Activated CD8-positive, alpha-beta memory T cell treated with anti-CD3 and anti-CD28 coated beads, Interleukin-2, amount 50 U/mL, for 1 hour (primary cell): ENCODE measurements around the gene CMBL.
"Not testable (repeated sequence)": the region's sequence is repeated elsewhere in the genome, so short reads cannot be mapped to it uniquely, and the experiment has no call there.

Experiments used
- DNase-seq: peaks from one replicate; pipeline ENCODE4 v3.0.0-alpha.2; 2020; ENCODE audit errors: extremely low read depth

Gene CMBL

GRCh38 chr5:10257870-10258269 lies 49.8 kb downstream of the CMBL start:
- DNase-seq, result no peak

GRCh38 chr5:10254686-10255085 lies 53.0 kb downstream of the CMBL start:
- DNase-seq, result no peak

GRCh38 chr5:10253390-10253789 lies 54.3 kb downstream of the CMBL start:
- DNase-seq, result no peak

GRCh38 chr5:10251405-10251804 lies 56.3 kb downstream of the CMBL start:
- no peak for DNase-seq

DNA sequence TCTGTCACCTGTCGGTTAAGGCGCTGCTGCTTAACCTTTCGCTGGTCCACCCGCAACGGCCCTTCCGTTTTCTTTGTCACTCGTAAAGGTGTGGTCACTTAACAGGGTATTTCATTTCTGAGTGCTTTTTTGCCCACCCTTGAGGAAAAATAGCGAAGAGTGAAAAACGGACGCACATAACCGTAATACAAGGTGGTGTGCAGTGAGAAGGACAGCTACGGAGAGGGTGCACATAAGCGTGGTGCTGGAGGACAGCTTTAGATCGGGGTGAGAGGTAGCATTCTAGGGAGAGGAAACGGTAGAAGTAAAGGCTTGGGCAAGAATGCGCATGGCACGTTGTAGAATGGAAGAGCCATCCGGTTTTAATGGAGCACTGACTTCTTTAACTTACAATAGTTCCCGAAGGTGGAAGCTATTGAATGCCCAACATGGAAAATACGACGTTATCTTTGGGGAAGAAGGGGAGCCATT lies 56.9 kb downstream of the CMBL start:
- DNase-seq, result no peak

DNA sequence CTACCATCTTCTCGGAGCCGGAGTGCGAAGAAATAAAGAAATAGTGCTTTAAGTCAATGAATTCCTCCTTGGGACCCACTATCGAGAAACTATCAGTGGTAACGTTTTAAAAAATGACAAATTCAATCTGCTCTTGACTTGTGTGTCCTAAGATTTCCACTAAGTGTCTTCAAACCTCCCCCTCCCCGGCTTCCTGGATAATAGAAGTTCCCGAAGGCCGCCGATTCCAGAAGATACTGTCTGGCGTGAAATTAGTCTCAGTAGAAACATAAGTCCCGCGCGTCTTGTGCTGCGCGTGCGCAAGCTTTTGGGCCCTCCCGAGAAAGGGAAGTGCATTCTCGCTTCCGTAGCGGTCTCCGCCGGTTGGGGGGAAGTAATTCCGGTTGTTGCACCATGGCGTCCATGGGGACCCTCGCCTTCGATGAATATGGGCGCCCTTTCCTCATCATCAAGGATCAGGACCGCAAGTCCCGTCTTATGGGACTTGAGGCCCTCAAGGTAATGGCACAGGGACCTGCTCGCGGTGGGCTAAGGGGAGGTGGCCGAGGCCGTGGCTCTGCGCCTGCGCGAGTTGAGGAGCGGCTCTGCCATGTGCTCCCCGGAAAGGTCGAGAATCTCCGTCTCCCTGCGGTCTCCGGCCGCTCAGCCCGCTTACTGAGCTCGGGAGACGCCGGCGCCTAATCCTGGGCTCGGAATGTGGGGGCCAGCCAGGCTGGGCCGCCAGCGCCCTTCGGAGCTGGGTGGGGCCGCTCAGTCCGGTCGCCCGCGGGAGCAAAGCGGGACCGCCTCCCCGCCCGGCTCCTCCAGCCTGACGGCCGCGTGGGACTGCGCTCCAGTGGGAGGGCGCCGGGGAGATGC lies 57.5 kb downstream of the CMBL start, which contains the start of gene CCT5:
Gene CCT5, plus strand, starts transcription at position 333 of the 858 bp plus-strand sequence. Its CDS starts 61 bp downstream, at position 394.
- peak; percentile 82 for DNase-seq

DNA sequence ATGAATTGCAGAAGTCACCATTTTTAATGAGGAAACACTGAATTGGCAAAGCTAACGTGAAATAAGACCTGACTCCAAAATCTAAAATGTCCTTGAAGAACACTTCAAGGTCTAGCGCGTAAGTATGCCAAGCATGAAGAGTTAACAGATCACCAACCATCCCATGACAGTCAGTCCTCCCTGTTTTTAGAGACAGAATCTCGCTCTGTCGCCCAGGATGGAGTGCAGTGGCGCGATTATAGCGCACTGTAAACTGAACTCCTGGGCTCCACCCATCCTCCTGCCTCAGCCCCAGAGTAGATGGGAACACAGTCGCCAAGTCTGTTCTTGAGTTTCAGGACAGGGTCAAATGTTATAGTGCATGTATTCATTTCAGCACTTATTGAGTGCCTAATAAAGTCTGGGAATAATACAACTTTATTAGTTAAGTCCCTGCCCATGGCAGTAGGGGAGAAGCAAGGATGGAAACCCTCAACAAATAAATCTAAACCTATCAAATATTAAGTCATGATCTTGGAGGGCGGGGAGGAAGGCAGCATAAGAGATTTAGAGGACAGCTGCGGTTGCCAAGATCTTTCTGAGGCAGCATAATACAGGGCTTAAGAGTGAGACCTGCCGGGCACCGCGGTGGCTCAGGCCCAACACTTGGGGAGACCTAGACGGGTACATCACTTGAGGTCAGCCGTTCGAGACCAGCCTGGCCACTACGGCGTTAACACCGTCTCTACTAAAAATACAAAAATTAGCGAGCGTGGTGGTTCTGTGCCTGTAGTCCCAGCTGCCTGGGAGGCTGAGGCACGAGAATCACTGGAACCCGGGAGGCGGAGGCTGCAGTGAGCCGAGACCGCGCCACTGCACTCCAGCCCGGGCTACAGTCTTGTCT lies 59.1 kb downstream of the CMBL start:
- DNase-seq, result no peak

DNA sequence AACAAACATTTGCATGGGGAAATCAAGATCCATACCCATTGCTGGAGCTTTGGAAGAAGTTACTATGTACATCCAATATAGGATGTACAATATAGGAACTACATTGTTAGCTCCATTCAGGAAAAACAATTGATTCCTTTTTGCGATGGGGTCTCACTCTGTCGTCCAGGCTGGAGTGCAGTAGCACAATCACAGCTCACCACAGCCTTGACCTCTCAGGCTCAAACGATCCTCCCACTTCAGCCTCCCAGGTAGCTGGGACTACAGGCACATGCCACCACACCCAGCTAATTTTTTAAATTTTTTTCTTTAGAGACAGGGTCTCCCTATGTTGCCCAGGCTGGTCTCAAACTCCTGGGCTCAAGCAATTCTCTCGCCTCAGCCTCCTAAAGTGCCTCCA lies 60.5 kb downstream of the CMBL start:
- DNase-seq, result not testable (repeated sequence)

DNA sequence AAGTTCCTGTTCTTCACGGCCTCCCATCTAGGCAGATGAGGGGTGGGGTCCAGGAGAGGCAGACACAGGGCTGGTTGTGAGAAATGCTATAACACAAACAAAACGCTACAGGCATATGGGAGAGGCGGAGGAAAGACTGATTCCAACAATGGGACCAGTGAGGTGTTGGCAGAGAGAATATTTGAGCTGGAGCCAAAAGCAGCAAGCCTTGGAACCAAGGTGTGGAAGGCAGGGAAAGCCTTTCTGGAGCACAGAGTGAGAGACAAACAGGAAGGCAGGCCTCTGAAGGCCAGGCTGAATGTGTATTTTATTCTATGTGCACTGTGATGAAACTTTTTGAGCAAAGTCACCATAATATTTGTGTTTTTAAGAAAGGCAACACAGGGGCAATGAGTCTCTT lies 60.9 kb downstream of the CMBL start:
- no peak for DNase-seq

DNA sequence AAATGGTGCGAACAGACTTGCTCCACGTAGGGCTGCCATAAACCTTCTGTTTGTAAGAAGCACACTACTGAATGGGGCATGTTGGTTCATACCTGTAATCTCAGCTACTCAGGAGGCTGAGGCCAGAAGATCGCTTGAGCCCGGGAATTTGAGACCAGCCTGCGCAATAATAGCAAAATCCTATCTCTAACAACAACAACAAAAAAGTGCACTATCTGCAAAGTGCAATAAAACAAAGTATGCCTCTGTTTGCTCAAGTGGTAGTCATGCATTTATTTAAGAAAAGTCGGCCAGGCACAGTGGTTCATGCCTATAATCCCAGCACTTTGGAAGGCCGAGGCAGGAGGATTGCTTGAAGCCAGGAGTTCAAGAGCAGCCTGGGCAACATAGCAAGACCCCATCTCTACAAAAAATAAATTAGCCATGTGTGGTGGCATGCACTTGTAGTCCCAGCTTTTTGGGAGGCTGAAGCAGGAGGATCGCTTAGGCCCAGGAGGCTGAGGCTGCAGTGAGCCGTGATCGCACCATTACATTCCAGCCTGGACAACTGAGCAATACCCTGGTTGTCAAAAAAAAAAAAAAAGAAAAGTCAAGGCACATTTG lies 63.3 kb downstream of the CMBL start:
- DNase-seq, result no peak

DNA sequence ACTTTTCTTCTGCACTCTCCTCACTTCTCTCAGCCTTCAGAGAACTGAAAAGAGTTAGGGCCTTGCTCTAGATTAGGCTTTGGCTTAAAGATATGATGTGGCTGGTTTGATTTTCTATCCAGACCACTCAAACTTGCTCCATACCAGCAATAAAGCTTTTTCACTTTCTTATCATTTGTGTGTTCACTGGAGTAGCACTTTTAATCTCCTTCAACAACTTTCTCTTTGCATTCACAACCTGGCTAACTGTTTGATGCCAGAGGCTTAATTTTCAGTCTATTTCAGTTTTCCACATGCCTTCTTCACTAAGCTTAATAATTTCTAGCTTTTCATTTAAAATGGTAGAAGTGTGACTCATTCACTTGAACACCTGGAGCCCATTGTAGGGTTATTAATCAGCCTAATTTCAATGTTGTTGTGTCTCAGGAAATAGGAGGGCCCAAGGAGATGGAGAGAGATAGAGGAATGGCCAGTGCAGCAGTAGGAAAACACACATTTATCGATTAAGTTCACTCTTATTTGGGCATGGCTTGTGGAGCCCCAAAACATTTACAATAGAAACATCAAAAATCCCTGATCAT lies 64.0 kb downstream of the CMBL start:
- no peak for DNase-seq

- no peak for DNase-seq
These were observed 72.4 kb downstream of the CMBL start for GRCh38 chr5:10235350-10235749.

GRCh38 chr5:10233505-10233904 lies 74.2 kb downstream of the CMBL start:
- DNase-seq, result no peak

DNA sequence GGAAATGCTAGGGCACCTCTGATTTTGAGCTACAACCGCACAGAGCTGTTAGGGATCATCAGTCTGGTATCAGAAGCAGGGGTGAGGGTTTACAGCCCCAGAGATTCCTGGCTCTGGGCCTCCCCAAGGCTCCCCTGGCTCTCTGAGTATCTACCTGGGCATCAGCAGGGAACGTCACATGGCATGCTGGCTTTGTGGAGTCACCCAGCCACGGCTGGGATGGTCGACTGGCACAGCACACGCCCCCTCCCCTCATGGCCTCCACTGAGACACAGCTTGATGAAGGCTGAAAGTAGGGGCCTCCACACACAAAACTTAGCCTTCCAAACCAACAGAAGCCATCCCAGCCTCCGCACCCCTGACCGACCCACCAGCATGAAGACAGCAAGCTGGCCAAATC lies 74.7 kb downstream of the CMBL start:
- no peak for DNase-seq

DNA sequence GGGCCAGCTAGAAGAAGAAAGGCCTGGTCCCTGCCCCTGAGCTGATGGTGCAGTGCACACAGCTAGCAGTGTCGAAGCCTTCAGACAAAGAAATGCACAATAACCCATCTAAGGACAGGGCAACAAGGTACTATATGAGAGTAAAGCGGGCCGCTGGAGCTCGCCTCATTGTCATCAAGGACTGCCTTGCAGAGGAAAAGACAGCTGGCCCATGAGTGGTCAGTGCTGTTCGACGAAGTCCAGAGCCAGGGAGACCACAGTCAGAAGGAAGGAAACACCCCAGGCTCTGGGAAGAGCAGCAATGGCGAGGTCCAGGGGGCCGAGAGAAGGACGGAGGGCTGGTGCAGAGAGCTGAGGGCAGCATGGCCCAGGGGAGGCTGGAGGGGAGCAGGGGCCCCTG lies 75.3 kb downstream of the CMBL start:
- DNase-seq, result no peak

GRCh38 chr5:10229306-10230048 lies 78.2 kb downstream of the CMBL start:
- no peak for DNase-seq

DNA sequence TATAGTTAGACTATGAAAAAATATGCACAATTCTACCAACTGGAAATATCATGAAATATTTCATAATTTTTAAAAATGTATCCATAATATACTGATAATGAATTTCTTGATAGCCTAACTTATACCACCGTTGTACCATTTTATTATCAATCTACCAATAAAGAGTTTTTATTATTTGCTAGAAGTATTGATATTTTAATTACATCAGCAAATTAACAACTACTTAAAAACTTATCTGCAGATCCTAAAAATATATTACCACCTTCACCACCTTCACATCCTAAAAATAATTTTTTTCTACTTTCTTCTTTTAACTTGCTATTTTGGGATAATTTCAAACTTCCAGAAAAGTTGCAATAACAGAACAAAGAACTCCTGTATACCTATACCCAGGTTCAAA lies 79.4 kb downstream of the CMBL start:
- no peak for DNase-seq
